Neural cell (in vitro differentiated cells): Measurements from ENCODE around the gene DZIP1. TPM values are rescaled to one million over a fixed set of nuclear protein-coding genes. Genes with fewer than 3 reads are reported as not detected.

Experiments used
- H2AFZ ChIP-seq: fragments of 200-600, 300-800 bp; sonication (generic), shearing (Covaris generic); 2 replicates; pipeline ENCODE4 v1.6.0; 2014; ENCODE audit warnings: low read depth, mild to moderate bottlenecking, antibody characterized with exemption, low read length, moderate library complexity
- H3F3A ChIP-seq: fragments of 200-600 bp; shearing (Covaris generic); 2 replicates; pipeline ENCODE4 v1.6.1; 2016; ENCODE audit warnings: mild to moderate bottlenecking, moderate library complexity, mixed read lengths, antibody characterized with exemption, low read length; ENCODE audit not compliant: insufficient read depth, poor library complexity, severe bottlenecking
- H3K27ac ChIP-seq: fragments of 200-600, 300-800 bp; sonication (generic), shearing (Covaris generic); 2 replicates; pipeline ENCODE4 v1.5.1; 2014; ENCODE audit warnings: mild to moderate bottlenecking, low read length, moderate library complexity
- H3K27me3 ChIP-seq: fragments of 300-800, 200-600 bp; sonication (generic), shearing (Covaris generic); 2 replicates; pipeline ENCODE4 v1.6.0; 2014; ENCODE audit warnings: mild to moderate bottlenecking, low read depth, low read length, moderate library complexity; ENCODE audit not compliant: insufficient read depth
- H3K36me3 ChIP-seq: fragments of 300-800, 200-600 bp; sonication (generic), shearing (Covaris generic); 2 replicates; pipeline ENCODE4 v1.5.1; 2014; ENCODE audit warnings: mild to moderate bottlenecking, antibody characterized with exemption, low read length, moderate library complexity; ENCODE audit not compliant: insufficient read depth
- H3K4me2 ChIP-seq: fragments of 300-800, 200-600 bp; sonication (generic), shearing (Covaris generic); 2 replicates; pipeline ENCODE4 v1.6.0; 2014; ENCODE audit warnings: mild to moderate bottlenecking, low read length
- H3K4me3 ChIP-seq: fragments of 300-800, 200-600 bp; sonication (generic), shearing (Covaris generic); 2 replicates; pipeline ENCODE4 v1.5.1; 2014; ENCODE audit warnings: mild to moderate bottlenecking, low read length, moderate library complexity
- H3K79me2 ChIP-seq: fragments of 200-600 bp; shearing (Covaris generic); replicated peaks from 2 replicates; pipeline ENCODE4 v1.6.0; 2014; ENCODE audit warnings: mild to moderate bottlenecking, low read length, moderate library complexity; ENCODE audit not compliant: insufficient read depth
- H3K9ac ChIP-seq: fragments of 300-800, 200-600 bp; sonication (generic), shearing (Covaris generic); 2 replicates; pipeline ENCODE4 v1.6.1; 2016; ENCODE audit warnings: mild to moderate bottlenecking, low read length, mixed read lengths
- H3K9me2 ChIP-seq: fragments of 200-600 bp; shearing (Covaris generic); 2 replicates; pipeline ENCODE4 v1.6.1; 2016; ENCODE audit warnings: mild to moderate bottlenecking, low read length, mixed read lengths; ENCODE audit not compliant: insufficient read depth
- H3K9me3 ChIP-seq: fragments of 200-600, 300-800 bp; sonication (generic), shearing (Covaris generic); 2 replicates; pipeline ENCODE4 v1.6.1; 2016; ENCODE audit warnings: mild to moderate bottlenecking, mixed run types, low read length, moderate library complexity, mixed read lengths
- H4K20me1 ChIP-seq: fragments of 200-600 bp; shearing (Covaris generic); 2 replicates; pipeline ENCODE4 v1.6.1; 2016; ENCODE audit warnings: mild to moderate bottlenecking, mixed run types; ENCODE audit not compliant: insufficient read depth
- EP300 ChIP-seq: fragments of 450-650 bp; conservative IDR thresholded peaks from 2 replicates; pipeline ENCODE4 v1.6.1; 2014; ENCODE audit warnings: antibody characterized with exemption, mild to moderate bottlenecking, moderate library complexity; ENCODE audit not compliant: poor library complexity, severe bottlenecking
- EZH2 ChIP-seq: fragments of 200-600, 300-800 bp; shearing (Covaris generic), sonication (generic); IDR thresholded peaks from 2 replicates; pipeline ENCODE4 v1.6.1; 2014; ENCODE audit warnings: antibody characterized with exemption, low read length, borderline replicate concordance, mild to moderate bottlenecking; ENCODE audit not compliant: insufficient read depth, poor library complexity, severe bottlenecking
- MXI1 ChIP-seq: fragments of 450-650 bp; conservative IDR thresholded peaks from 2 replicates; pipeline ENCODE4 v1.6.1; 2014; ENCODE audit warnings: antibody characterized with exemption, mild to moderate bottlenecking; ENCODE audit not compliant: poor library complexity, severe bottlenecking
- POLR2AphosphoS5 ChIP-seq: IDR thresholded peaks from 2 replicates; pipeline ENCODE4 v1.6.1; 2012
- RAD21 ChIP-seq: fragments of 450-650 bp; conservative IDR thresholded peaks from 2 replicates; pipeline ENCODE4 v1.6.1; 2014; ENCODE audit warnings: antibody characterized with exemption, mild to moderate bottlenecking, moderate library complexity
- SMC3 ChIP-seq: fragments of 450-650 bp; conservative IDR thresholded peaks from 2 replicates; pipeline ENCODE4 v1.6.1; 2014; ENCODE audit warnings: antibody characterized with exemption, mild to moderate bottlenecking, moderate library complexity; ENCODE audit not compliant: poor library complexity
- TAF1 ChIP-seq: IDR thresholded peaks from 2 replicates; pipeline ENCODE4 v1.6.1; 2012; ENCODE audit warnings: low read depth
- polyA plus RNA-seq: library from polyadenylated mRNA; depleted of rRNA; stranded (reverse); fragments of >200 nt; gene quantifications from 2 replicates; pipeline ENCODE4 v1.2.3, GENCODE V29; 2014
- TF ChIP-seq, protein P1 (sequence below): fragments of 450-650 bp; IDR thresholded peaks from 2 replicates; pipeline ENCODE4 v1.5.1; 2014; ENCODE audit warnings: antibody characterized with exemption, mild to moderate bottlenecking, moderate library complexity; ENCODE audit not compliant: poor library complexity, severe bottlenecking
- TF ChIP-seq, protein P2 (sequence below): IDR thresholded peaks from 2 replicates; pipeline ENCODE4 v1.6.1; 2012; ENCODE audit warnings: borderline replicate concordance

The DZIP1 gene
- polyA plus RNA-seq, 1 donor from 2014 or later, result 35.3 TPM

DNA sequence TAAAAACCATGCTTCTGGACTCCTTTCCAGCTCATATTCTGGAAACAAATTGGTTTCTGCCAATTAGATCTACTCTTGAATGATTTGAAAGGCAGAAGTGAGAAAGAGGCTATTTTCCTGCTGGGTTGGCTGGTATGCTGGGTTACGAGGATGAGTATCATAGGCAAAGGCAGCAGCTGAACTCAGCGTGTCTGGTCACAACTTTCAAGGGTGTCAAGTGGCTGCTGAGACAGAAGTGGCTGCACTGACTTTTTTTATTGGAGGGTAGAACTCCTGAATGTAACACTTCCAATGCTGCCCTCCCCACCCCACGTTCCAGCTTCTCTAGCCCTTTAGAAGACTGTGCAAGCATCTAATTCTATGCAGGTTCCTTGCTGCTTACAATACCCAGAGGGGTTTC is 8.3 kb upstream of the DZIP1 start:
- no peaks in the 10 kb centered on the region for H3K9me2 ChIP-seq
- H3K9me3 ChIP-seq, result no peaks in the 10 kb centered on the region
- no peak overlapping the region for H3K27ac ChIP-seq
- H3K79me2 ChIP-seq, result no peaks in the 10 kb centered on the region
- no peak overlapping the region for H3K4me2 ChIP-seq
- H4K20me1 ChIP-seq, result no peaks in the 10 kb centered on the region
- no peaks in the 10 kb centered on the region for H3K27me3 ChIP-seq
- H3K9ac ChIP-seq, result no peak overlapping the region
- H3F3A ChIP-seq, result no peaks in the 10 kb centered on the region
- H3K36me3 ChIP-seq, result no peaks in the 10 kb centered on the region
- H3K4me3 ChIP-seq, result no peak overlapping the region
- TF ChIP-seq TAF1 (no peak), MXI1 (no peak), EZH2 (no peak), POLR2AphosphoS5 (no peak), SMC3 (no peak), EP300 (no peak), RAD21 (no peak)
- TF ChIP-seq, protein P1, sequence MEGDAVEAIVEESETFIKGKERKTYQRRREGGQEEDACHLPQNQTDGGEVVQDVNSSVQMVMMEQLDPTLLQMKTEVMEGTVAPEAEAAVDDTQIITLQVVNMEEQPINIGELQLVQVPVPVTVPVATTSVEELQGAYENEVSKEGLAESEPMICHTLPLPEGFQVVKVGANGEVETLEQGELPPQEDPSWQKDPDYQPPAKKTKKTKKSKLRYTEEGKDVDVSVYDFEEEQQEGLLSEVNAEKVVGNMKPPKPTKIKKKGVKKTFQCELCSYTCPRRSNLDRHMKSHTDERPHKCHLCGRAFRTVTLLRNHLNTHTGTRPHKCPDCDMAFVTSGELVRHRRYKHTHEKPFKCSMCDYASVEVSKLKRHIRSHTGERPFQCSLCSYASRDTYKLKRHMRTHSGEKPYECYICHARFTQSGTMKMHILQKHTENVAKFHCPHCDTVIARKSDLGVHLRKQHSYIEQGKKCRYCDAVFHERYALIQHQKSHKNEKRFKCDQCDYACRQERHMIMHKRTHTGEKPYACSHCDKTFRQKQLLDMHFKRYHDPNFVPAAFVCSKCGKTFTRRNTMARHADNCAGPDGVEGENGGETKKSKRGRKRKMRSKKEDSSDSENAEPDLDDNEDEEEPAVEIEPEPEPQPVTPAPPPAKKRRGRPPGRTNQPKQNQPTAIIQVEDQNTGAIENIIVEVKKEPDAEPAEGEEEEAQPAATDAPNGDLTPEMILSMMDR, result no peak
- TF ChIP-seq, protein P2, sequence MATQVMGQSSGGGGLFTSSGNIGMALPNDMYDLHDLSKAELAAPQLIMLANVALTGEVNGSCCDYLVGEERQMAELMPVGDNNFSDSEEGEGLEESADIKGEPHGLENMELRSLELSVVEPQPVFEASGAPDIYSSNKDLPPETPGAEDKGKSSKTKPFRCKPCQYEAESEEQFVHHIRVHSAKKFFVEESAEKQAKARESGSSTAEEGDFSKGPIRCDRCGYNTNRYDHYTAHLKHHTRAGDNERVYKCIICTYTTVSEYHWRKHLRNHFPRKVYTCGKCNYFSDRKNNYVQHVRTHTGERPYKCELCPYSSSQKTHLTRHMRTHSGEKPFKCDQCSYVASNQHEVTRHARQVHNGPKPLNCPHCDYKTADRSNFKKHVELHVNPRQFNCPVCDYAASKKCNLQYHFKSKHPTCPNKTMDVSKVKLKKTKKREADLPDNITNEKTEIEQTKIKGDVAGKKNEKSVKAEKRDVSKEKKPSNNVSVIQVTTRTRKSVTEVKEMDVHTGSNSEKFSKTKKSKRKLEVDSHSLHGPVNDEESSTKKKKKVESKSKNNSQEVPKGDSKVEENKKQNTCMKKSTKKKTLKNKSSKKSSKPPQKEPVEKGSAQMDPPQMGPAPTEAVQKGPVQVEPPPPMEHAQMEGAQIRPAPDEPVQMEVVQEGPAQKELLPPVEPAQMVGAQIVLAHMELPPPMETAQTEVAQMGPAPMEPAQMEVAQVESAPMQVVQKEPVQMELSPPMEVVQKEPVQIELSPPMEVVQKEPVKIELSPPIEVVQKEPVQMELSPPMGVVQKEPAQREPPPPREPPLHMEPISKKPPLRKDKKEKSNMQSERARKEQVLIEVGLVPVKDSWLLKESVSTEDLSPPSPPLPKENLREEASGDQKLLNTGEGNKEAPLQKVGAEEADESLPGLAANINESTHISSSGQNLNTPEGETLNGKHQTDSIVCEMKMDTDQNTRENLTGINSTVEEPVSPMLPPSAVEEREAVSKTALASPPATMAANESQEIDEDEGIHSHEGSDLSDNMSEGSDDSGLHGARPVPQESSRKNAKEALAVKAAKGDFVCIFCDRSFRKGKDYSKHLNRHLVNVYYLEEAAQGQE, result no peak
- no peak overlapping the region for H2AFZ ChIP-seq

DNA sequence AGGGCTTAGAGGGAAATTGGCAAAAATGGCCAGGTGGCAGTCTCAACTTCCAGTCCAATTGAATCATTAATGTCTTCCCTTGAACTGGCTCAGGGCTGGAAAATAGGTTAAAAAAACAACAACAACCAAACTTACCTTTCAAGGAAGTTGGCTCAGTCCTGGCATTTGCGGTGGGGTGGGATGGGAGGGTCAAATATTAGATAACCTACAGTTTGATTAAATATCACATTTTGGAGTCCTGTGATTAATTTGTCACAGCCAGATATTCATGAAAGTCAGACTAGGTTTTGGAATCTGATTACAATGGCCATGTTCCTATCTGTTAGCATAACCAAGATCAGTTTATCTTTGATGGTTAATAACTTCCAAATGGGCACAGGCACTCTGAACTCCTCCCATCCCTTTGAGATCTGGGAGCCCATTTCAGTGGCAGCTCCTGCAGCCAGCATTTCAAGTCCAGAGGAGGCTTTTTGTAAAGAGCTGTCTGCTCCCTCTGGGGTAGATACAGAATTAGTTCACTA is 7.8 kb upstream of the DZIP1 start:
- no peak overlapping the region for H2AFZ ChIP-seq

More for the DNA sequence above, 7.8 kb upstream of the DZIP1 start:
- Histone ChIP-seq H3K27me3 (no peaks in the 10 kb centered on the region), H3K36me3 (no peaks in the 10 kb centered on the region), H3F3A (no peaks in the 10 kb centered on the region), H3K4me2 (no peak overlapping the region), H4K20me1 (no peaks in the 10 kb centered on the region), H3K79me2 (no peaks in the 10 kb centered on the region), H3K9me3 (no peaks in the 10 kb centered on the region), H3K9ac (no peak overlapping the region), H3K9me2 (no peaks in the 10 kb centered on the region), H3K4me3 (no peak overlapping the region), H3K27ac (no peak overlapping the region)
- TF ChIP-seq EP300 (no peak), TAF1 (no peak), SMC3 (no peak)
